SK-N-MC (cell line): ENCODE measurements around the gene TAOK1.

Experiments used
- EZH2 ChIP-seq: fragments of 200-600 bp; sonication (generic); IDR thresholded peaks from one replicate; pipeline ENCODE4 v1.6.1; 2017; ENCODE audit warnings: antibody characterized with exemption
- FOXP2 ChIP-seq: optimal IDR thresholded peaks from 2 replicates; pipeline ENCODE3; 2011; ENCODE audit warnings: mild to moderate bottlenecking, moderate library complexity; ENCODE audit not compliant: insufficient read depth; ENCODE audit errors: extremely low read length, control extremely low read depth
- POLR2AphosphoS5 ChIP-seq: IDR thresholded peaks from 2 replicates; pipeline ENCODE4 v1.6.1; 2012; ENCODE audit warnings: mild to moderate bottlenecking, low read depth, low read length, borderline replicate concordance

DNA sequence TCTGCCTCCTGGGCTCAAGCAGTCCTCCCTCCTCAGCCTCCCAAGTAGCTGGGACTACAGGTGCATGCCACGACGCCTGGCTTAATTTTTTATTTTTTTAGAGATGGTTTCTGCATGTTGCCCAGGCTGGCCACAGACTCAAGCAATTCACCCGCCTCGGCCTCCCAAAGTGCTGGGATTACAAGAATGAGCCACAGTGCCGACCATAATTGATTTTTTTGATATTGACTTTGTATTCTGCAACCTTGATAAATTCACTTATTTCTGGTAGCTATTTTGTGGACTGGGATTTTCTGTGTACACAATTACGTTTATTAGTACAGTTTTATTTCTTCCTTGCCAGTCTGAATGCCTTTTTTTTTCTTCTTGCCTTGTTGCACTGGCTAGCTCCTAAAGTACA lies 30.0 kb downstream of the TAOK1 start:
- TF ChIP-seq EZH2 (no peak), POLR2AphosphoS5 (no peak), FOXP2 (no peak)
